C4-2B (cell line): ENCODE data around the gene TMEM134.

ENCODE experiments used
- H3K27ac ChIP-seq: fragments of 450-650 bp; 2 replicates; pipeline ENCODE4 v1.5.1; 2017
- ZFX ChIP-seq: fragments of 450-650 bp; IDR thresholded peaks from 2 replicates; pipeline ENCODE4 v1.6.1; 2017
- TF ChIP-seq, protein P1 (sequence below): fragments of 450-650 bp; conservative IDR thresholded peaks from 2 replicates; pipeline ENCODE4 v1.5.1; 2017; ENCODE audit warnings: mild to moderate bottlenecking

The TMEM134 gene

DNA sequence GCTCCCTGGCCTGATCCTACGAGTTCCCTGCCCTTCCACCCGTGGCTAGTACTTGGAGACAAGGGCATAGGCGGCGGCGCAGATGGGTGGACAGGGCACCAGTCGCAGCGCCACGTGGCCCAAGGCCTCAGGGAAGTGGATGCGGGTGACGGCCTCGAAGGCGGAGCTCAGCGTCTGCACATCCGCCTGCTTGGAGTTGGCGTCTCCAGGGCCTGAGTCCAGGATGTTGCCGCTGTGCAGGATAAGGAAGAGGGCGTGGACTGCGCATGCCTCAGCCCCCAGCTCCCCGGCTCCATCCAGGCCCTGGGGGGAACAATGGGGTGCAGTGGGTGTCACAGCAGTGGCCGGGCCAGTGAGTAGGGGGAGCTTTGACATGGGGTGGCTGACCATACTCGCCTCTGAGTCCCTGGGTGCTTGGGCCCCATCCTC lies 29.5 kb upstream of the TMEM134 start:
- H3K27ac ChIP-seq = no peak overlapping the region
- TF ChIP-seq, protein P1, sequence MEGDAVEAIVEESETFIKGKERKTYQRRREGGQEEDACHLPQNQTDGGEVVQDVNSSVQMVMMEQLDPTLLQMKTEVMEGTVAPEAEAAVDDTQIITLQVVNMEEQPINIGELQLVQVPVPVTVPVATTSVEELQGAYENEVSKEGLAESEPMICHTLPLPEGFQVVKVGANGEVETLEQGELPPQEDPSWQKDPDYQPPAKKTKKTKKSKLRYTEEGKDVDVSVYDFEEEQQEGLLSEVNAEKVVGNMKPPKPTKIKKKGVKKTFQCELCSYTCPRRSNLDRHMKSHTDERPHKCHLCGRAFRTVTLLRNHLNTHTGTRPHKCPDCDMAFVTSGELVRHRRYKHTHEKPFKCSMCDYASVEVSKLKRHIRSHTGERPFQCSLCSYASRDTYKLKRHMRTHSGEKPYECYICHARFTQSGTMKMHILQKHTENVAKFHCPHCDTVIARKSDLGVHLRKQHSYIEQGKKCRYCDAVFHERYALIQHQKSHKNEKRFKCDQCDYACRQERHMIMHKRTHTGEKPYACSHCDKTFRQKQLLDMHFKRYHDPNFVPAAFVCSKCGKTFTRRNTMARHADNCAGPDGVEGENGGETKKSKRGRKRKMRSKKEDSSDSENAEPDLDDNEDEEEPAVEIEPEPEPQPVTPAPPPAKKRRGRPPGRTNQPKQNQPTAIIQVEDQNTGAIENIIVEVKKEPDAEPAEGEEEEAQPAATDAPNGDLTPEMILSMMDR = no peak
- no peak for TF ChIP-seq ZFX

- TF ChIP-seq ZFX = no peak
- TF ChIP-seq, protein P1 = no peak
- H3K27ac ChIP-seq = no peak overlapping the region
These were observed 28.7 kb upstream of the TMEM134 start for GRCh38 chr11:67497656-67498291.

GRCh38 chr11:67496113-67496512 lies 27.1 kb upstream of the TMEM134 start:
- no peak overlapping the region for H3K27ac ChIP-seq
- TF ChIP-seq ZFX = no peak
- TF ChIP-seq, protein P1 = no peak

GRCh38 chr11:67495234-67496005 lies 26.4 kb upstream of the TMEM134 start:
- TF ChIP-seq, protein P1 = no peak
- no peak for TF ChIP-seq ZFX
- H3K27ac ChIP-seq = no peak overlapping the region

DNA sequence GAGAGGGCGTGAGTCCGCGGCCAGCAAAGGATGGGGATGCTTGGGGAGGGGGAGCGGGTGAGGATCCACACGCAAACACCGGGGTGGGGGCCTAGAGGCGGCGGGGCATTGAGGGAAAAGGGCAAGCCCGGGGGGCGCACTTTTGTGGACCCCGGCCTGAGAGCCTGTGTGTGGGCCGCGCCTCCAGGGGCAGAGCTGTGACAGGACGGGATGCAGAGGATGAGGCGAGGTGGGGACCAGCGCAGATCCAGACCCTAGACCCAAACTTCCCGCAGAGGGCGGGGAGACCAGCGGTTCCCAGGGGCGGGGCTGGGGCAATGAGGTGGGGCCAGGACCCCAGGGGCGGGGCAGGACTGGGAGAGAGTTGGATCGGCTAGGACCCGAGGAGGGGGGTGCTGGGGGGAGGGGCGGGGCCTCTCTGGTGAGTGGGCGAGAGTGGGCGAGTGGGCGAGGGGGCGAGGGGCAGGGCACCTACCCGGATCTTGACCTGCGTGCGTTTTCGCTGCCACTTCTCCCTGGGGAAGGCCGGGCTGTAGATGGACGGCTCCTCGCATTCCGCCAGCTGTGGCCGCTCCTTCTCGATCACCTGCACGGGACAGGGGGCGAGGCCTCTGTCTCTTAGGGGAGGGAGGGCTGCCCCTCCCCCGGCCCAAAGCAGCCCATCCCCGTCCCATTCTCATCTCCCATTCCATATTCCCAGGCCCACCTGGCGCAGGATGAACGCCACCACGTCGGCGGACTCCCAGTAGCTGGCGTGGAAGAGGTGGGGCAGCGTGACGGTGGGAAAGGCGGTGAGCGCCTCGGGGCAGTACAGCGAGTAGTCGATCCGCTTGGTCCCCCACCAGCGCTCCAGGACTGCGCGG lies 25.6 kb upstream of the TMEM134 start:
- no peak overlapping the region for H3K27ac ChIP-seq
- TF ChIP-seq, protein P1 = no peak
- no peak for TF ChIP-seq ZFX

GRCh38 chr11:67493548-67494370 lies 24.7 kb upstream of the TMEM134 start:
- no peak for TF ChIP-seq ZFX
- TF ChIP-seq, protein P1 = no peak
- H3K27ac ChIP-seq = no peak overlapping the region
